H1 (cell line): ENCODE data around the gene CFB.
"Not testable (repeated sequence)": the region's sequence is repeated elsewhere in the genome, so short reads cannot be mapped to it uniquely, and the experiment has no call there.

Source experiments
- CTCF ChIP-seq, 3 experiments: IDR thresholded peaks; 1 replicate in 2 of 3; 2 replicates in 1 of 3; pipeline versions ENCODE4 v1.5.1 to v1.6.1; 2011; ENCODE audit warnings: low read length in 3 of 3, mild to moderate bottlenecking in 3 of 3, inconsistent platforms in 2 of 3, low read depth in 1 of 3, moderate library complexity in 1 of 3; ENCODE audit not compliant: insufficient read depth in 1 of 3; ENCODE audit errors: control extremely low read depth in 1 of 3
- JUND ChIP-seq: IDR thresholded peaks from 2 replicates; pipeline ENCODE4 v1.6.1; 2011; ENCODE audit warnings: mild to moderate bottlenecking, improper control_type of control experiment, low read length
- PHF8 ChIP-seq: fragments of 200-600 bp; sonication (generic); conservative IDR thresholded peaks from 2 replicates; pipeline ENCODE4 v1.7.1; 2012; ENCODE audit warnings: low read depth, mild to moderate bottlenecking, inconsistent platforms, low read length, moderate library complexity
- POLR2A ChIP-seq, 2 experiments: IDR thresholded peaks; 1 replicate in 1 of 2; 2 replicates in 1 of 2; pipeline ENCODE4 v1.6.1; 2011; ENCODE audit warnings: low read depth in 2 of 2, low read length in 2 of 2, mild to moderate bottlenecking in 2 of 2; ENCODE audit errors: control extremely low read depth in 1 of 2
- POLR2AphosphoS5 ChIP-seq: IDR thresholded peaks from 2 replicates; pipeline ENCODE4 v1.6.1; 2011; ENCODE audit warnings: low read depth, low read length
- RXRA ChIP-seq: IDR thresholded peaks from 2 replicates; pipeline ENCODE4 v1.6.1; 2011; ENCODE audit warnings: low read depth, mild to moderate bottlenecking, low read length, moderate library complexity; ENCODE audit not compliant: insufficient read depth
- SIX5 ChIP-seq: IDR thresholded peaks from 2 replicates; pipeline ENCODE4 v1.6.1; 2011; ENCODE audit warnings: mild to moderate bottlenecking, low read depth, low read length
- TAF1 ChIP-seq: IDR thresholded peaks from 2 replicates; pipeline ENCODE4 v1.6.1; 2011; ENCODE audit warnings: mild to moderate bottlenecking, low read depth, low read length
- ZNF274 ChIP-seq: IDR thresholded peaks from 2 replicates; pipeline ENCODE4 v1.7.0; 2012; ENCODE audit warnings: low read length, borderline replicate concordance; ENCODE audit errors: extremely low read depth

DNA sequence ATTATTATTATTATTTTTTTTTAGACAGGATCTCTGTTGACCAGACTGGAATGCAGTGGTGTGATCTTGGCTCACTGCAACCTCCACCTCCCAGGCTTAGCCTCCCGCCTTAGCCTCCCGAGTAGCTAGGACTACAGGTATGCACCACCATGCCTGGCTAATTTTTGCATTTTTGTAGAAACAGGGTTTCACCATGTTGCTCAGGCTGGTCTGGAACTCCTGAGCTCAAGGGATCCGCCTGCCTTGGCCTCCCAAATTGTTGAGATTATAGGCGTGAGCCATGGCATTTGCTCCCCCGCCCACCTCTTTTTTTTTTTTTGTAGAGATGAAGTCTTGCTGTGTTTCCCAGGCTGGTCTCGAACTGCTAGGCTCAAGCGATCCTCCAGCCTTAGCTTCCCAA, 36.6 kb upstream of the CFB start:
- TF ChIP-seq POLR2AphosphoS5; TAF1; CTCF (IDR thresholded peaks at IDR 0.05; ENCODE audit: control extremely low read depth in 1 of 3, insufficient read depth in 1 of 3, low read depth in 1 of 3, low read length in 3 of 3); SIX5; ZNF274; RXRA; POLR2A (IDR thresholded peaks at IDR 0.05; ENCODE audit: control extremely low read depth in 1 of 2, low read depth in 2 of 2, low read length in 2 of 2); PHF8; JUND: not testable (repeated sequence)
